ENCODE data around the gene RAB7A. TPM values are rescaled to one million over a fixed set of nuclear protein-coding genes. Genes with fewer than 3 reads are reported as not detected.

RAB7A gene
- total and polyA plus RNA-seq, 2 of the 8 experiments (the other 6 are each of a cell fraction or from before 2014, with no cell fraction given), result 179 to 195 TPM

- TF ChIP-seq MAX (IDR thresholded peaks at IDR 0.05), result no peak
- TF ChIP-seq USF2 (IDR thresholded peaks at IDR 0.05; ENCODE audit: low read length), result no peak
- TF ChIP-seq POLR2A (IDR thresholded peaks at IDR 0.05; ENCODE audit: control extremely low read depth in 1 of 2, low read depth in 2 of 2, low read length in 2 of 2), result no peak
- no peak for TF ChIP-seq PHF8 (conservative IDR thresholded peaks at IDR 0.05; ENCODE audit: low read depth, low read length)
Observed at GRCh38 chr3:128808672-128809071, 82.7 kb downstream of the RAB7A start (continued).

All from H1 (cell line).